ENCODE data around the gene ANTXR1.
"Not testable (repeated sequence)": the region's sequence is repeated elsewhere in the genome, so short reads cannot be mapped to it uniquely, and the experiment has no call there.

The ANTXR1 gene

GRCh38 chr2:69244882-69245281 lies 231.9 kb downstream of the ANTXR1 start:
- DNase-seq, result no peak

- DNase-seq, result no peak
Measured at GRCh38 chr2:69247583-69247982, 234.6 kb downstream of the ANTXR1 start.

- DNase-seq, result no peak
Measured at GRCh38 chr2:69248232-69248631, 235.3 kb downstream of the ANTXR1 start.

- no peak for DNase-seq
Measured at GRCh38 chr2:69250981-69251380, 238.0 kb downstream of the ANTXR1 start.

GRCh38 chr2:69251943-69252342 lies 239.0 kb downstream of the ANTXR1 start:
- no peak for DNase-seq

- no peak for DNase-seq
Measured at GRCh38 chr2:69253112-69253511, 240.1 kb downstream of the ANTXR1 start.

- peak; percentile 71 for DNase-seq
Measured at GRCh38 chr2:69253611-69254301, 240.8 kb downstream of the ANTXR1 start.

- DNase-seq, result no peak
Measured at GRCh38 chr2:69255760-69256159, 242.8 kb downstream of the ANTXR1 start.

- not testable (repeated sequence) for DNase-seq
Measured at GRCh38 chr2:69259994-69260591, 247.1 kb downstream of the ANTXR1 start.

GRCh38 chr2:69260666-69261065 lies 247.7 kb downstream of the ANTXR1 start:
- DNase-seq, result no peak

GRCh38 chr2:69269330-69269729 lies 256.4 kb downstream of the ANTXR1 start:
- no peak for DNase-seq

- DNase-seq, result no peak
Measured at GRCh38 chr2:69271831-69272257, 258.9 kb downstream of the ANTXR1 start.

- no peak for DNase-seq
Measured at GRCh38 chr2:69272803-69273471, 260.0 kb downstream of the ANTXR1 start.

- no peak for DNase-seq
Measured at GRCh38 chr2:69275490-69275889, 262.5 kb downstream of the ANTXR1 start.

- peak; percentile 26 for DNase-seq
Measured at GRCh38 chr2:69278366-69278765, 265.4 kb downstream of the ANTXR1 start.

- no peak for DNase-seq
Measured at GRCh38 chr2:69279211-69279610, 266.2 kb downstream of the ANTXR1 start.

GRCh38 chr2:69279931-69280681 lies 267.1 kb downstream of the ANTXR1 start:
- DNase-seq, result no peak

GRCh38 chr2:69280796-69281412 lies 267.9 kb downstream of the ANTXR1 start:
- no peak for DNase-seq

- no peak for DNase-seq
Measured at GRCh38 chr2:69285379-69285894, 272.5 kb downstream of the ANTXR1 start.

GRCh38 chr2:69287544-69287943 lies 274.6 kb downstream of the ANTXR1 start:
- DNase-seq, result no peak

- no peak for DNase-seq
Measured at GRCh38 chr2:69288429-69288828, 275.4 kb downstream of the ANTXR1 start.

GRCh38 chr2:69291004-69291650 lies 278.1 kb downstream of the ANTXR1 start:
- no peak for DNase-seq
